ENCODE measurements around the gene HPSE.

DNA sequence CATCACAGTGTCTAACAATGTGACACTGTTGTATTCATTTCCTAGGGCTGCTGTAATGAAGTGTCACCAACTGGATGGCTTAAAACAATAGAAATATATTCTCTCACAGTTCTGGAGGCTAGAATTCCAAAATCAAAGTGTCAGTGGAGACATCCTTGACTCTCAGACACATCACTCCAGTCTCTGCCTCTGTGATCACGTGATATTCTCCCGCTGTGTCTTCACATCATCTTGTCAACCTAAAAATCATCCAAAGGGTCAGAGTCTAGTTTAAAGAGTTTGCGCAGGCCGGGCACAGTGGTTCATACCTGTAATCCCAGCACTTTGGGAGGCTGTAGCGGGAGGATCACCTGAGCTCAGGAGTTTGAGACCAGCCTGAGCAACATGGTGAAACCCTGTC is 36.6 kb upstream of the HPSE start:
- no peak for TF ChIP-seq RAD21 (conservative IDR thresholded peaks at IDR 0.05)
- TF ChIP-seq, protein P1, sequence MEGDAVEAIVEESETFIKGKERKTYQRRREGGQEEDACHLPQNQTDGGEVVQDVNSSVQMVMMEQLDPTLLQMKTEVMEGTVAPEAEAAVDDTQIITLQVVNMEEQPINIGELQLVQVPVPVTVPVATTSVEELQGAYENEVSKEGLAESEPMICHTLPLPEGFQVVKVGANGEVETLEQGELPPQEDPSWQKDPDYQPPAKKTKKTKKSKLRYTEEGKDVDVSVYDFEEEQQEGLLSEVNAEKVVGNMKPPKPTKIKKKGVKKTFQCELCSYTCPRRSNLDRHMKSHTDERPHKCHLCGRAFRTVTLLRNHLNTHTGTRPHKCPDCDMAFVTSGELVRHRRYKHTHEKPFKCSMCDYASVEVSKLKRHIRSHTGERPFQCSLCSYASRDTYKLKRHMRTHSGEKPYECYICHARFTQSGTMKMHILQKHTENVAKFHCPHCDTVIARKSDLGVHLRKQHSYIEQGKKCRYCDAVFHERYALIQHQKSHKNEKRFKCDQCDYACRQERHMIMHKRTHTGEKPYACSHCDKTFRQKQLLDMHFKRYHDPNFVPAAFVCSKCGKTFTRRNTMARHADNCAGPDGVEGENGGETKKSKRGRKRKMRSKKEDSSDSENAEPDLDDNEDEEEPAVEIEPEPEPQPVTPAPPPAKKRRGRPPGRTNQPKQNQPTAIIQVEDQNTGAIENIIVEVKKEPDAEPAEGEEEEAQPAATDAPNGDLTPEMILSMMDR (IDR thresholded peaks at IDR 0.05; ENCODE audit: poor library complexity, severe bottlenecking): no peak
